GM18505 (cell line): ENCODE data around the gene MAST1.
"Not testable (repeated sequence)": the region's sequence is repeated elsewhere in the genome, so short reads cannot be mapped to it uniquely, and the experiment has no call there.

ENCODE experiments used
- ATAC-seq: cut with Tn5 transposase; IDR thresholded peaks from one replicate; pipeline ENCODE4 v1.9.1; 2021; ENCODE audit not compliant: unreplicated experiment
- POLR2A ChIP-seq: IDR thresholded peaks from 4 replicates; pipeline ENCODE4 v1.6.1; 2011; ENCODE audit warnings: borderline replicate concordance; ENCODE audit not compliant: insufficient read depth, insufficient read length; ENCODE audit errors: extremely low read depth

Gene MAST1

DNA sequence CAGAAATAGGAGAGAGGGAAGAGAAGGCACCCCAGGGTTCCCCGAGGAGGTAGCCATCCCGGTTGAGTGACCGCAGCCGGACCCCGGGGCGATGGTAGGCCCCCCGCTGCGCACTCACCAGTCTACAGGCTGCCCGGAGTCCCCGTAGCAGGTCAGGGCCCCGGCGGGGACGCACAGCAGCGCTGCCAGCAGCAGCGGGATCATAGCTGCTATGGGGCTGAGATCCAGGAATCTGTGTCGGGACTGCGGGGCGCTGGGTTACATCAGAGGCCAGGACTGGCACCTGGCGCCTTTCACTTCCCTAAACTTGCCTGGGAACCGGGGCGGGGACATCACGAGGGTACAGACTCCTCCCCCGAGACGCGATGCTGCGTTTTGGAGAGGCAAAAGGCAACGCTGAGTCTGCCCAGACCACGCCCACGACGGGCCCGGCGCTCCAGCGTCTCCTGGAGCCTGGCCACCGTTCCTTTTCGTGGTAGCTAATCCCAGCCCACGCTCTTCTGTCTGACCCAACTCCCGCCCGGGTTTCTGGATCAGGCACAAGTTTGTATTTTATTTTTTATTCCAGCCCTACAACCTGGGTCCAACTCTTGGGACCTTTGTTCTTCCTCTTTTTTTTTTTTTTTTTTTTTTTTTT is 43.0 kb downstream of the MAST1 start, which contains the start of gene DNASE2:
DNASE2 (minus strand) TSS at position 278 of the 637 bp plus-strand sequence; CDS start at position 204, 74 bp downstream.
- peak; percentile 88 for TF ChIP-seq POLR2A
- ATAC-seq = peak; percentile 62

- TF ChIP-seq POLR2A = no peak
- no peak for ATAC-seq
These were observed 44.3 kb downstream of the MAST1 start for GRCh38 chr19:12882589-12882988.

DNA sequence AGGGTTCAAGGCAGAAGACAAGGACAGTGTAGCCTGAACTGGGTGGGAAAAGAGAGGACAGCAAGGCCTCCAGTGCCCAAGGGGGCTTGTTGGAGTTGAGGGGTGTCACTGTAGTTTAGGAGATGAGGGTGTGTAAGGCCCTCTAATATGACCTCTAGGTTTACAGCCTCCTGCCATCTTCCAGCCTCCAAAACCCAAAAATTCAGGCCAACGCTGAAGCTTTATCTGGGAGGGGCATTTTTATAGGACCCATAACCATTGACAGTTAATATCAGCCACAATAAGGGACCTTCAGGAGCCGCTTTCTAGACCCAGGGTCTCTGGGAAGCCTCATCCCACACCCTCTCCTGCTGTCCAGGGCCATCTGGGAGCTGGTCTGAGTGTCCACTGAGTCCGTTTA is 45.9 kb downstream of the MAST1 start:
- TF ChIP-seq POLR2A = no peak

DNA sequence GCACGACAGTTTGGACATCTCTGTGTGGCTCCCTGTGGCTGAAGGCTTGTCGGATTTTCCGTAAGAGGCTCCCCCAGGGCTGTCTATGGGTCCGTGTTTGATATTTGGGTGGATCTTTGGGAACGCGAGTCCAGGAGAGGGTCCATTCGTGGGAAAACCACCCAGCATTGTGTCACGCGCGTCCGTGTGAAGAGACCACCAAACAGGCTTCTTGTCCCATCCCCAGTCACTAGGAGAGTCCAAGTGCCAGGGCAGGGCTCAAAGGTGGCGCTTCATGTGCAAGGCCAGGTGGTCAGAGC is 46.3 kb downstream of the MAST1 start:
- no peak for TF ChIP-seq POLR2A
- no peak for ATAC-seq

More for the DNA sequence above, 45.9 kb downstream of the MAST1 start:
- no peak for ATAC-seq

GRCh38 chr19:12884926-12885748 is 46.8 kb downstream of the MAST1 start:
- peak; percentile 36 for ATAC-seq
- peak; percentile 59 for TF ChIP-seq POLR2A

GRCh38 chr19:12885749-12886650 is 47.7 kb downstream of the MAST1 start:
- ATAC-seq = peak; percentile 6
- TF ChIP-seq POLR2A = no peak

GRCh38 chr19:12886651-12886968 is 48.3 kb downstream of the MAST1 start:
- TF ChIP-seq POLR2A = no peak
- no peak for ATAC-seq

GRCh38 chr19:12886969-12887747 is 48.8 kb downstream of the MAST1 start, which contains the start of gene KLF1:
TSS of gene KLF1 (minus strand) at chr19:12887201. CDS start at chr19:12887140, 61 bp downstream.
- no peak for ATAC-seq
- TF ChIP-seq POLR2A = no peak

DNA sequence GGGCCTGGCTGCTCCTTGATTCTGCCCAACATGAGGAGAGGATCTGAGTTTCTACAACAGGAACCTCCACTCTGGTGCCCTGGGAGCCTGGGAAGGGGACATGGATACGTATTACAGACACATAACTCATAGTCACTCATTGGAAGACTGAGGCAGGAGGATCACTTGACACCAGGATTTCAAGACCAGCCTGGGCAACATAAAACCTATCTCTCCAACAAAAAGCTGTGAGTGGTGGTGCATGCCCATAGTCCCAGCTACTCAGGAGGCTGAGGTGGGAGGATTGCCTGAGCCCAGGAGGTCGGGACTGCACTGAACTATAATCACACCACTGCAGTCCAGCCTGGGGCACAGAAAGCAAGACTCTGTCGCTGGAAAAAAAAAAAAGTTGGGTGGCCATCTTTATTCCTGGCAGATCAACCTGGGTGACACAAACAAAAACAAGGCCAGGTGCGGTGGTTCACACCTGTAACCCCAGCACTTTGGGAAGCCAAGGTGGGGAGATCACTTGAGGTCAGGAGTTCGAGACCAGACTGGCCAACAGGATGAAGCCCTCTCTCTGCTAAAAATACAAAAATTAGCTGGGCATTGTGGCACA is 49.8 kb downstream of the MAST1 start:
- no peak for ATAC-seq
- no peak for TF ChIP-seq POLR2A

DNA sequence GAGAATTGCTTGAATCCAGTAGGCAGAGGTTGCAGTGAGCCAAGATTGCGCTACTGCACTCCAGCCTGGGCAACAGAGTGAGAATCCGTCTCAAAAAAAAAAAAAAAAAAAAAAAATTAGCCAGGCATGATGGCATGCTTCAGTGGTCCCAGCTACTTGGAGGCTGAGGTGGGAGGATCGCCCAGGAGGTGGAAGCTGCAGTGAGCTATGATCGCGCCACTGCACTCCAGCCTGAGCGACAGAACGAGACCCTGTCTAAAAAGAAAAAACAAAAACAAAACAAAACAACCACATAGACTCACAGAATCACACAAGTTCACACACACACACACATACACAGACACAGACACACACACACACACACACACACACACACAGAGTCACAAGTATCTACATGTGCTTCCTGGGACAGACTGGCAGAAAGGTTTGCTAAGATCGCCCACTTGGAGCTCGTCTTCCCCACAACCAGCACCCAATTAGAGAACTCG is 52.0 kb downstream of the MAST1 start:
- not testable (repeated sequence) for ATAC-seq

DNA sequence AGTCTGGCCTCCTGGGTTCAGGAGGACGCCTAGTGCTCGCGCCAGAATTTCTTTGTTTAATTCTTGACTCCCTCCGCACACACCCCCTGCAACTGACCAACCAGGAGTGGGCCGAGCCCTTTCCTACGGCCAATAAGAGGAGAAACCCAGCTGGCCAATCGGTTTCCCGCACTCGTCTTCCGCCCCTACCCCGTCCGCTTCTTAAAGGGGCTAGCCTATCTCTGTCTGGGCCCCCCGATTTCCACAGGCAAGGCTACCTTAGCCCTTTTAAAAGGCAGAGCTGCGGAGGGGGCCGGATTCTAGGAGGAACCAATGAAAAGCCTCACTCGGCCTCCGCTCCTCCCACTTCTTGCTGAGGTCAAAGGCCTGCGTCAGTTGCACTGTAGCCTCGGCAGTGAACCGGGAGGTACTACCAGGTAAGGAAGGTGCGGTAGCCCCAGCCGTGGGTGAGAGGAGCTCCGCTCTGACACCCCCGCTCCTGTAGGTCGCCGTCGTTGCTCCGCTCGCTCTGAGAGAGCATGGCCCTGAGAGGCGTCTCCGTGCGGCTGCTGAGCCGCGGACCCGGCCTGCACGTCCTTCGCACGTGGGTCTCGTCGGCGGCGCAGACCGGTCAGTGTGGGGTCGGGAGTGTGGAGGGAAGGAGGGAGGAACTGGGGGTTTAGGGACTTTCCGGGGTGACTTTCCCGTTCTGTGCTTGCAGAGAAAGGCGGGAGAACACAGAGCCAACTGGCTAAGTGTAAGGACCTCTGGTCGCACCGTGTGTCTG is 52.7 kb downstream of the MAST1 start, which contains the start of gene GCDH:
GCDH (plus strand) TSS at position 374 of the 766 bp plus-strand sequence; CDS start at position 519, 145 bp downstream.
- peak; percentile 79 for ATAC-seq
- TF ChIP-seq POLR2A = peak; percentile 82
